ENCODE measurements around the gene OR51B5. TPM values are rescaled to one million over a fixed set of nuclear protein-coding genes. Genes with fewer than 3 reads are reported as not detected.

OR51B5 gene
- total and polyA plus RNA-seq, 4 donors: 0.17 to 0.23 TPM; not detected in 2

DNA sequence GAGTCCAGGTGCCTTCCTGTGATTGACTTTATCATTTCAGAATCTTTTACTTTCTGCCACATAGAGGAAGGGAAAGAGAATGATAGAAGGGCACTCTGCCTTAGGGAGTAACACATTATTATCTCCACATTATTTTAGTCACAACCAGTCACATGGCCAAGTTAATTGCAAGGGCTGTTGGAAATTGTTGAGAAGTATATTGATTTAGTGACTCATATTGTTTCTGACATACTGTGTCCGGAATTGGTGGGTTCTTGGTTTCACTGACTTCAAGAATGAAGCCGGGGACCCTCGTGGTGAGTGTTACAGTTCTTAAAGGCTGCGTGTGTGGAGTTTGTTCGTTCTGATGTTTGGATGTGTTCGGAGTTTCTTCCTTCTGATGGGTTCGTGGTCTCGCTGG is 50.3 kb downstream of the OR51B5 start:
- TF ChIP-seq, protein P1, sequence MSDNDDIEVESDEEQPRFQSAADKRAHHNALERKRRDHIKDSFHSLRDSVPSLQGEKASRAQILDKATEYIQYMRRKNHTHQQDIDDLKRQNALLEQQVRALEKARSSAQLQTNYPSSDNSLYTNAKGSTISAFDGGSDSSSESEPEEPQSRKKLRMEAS (IDR thresholded peaks at IDR 0.05): no peak
- no peak for TF ChIP-seq ZBTB33 (IDR thresholded peaks at IDR 0.05)
- TF ChIP-seq RXRA (IDR thresholded peaks at IDR 0.05): no peak
- TF ChIP-seq RAD21 (IDR thresholded peaks at IDR 0.05): no peak
- no peak for TF ChIP-seq FOXA2 (IDR thresholded peaks at IDR 0.05)
- TF ChIP-seq GABPA (IDR thresholded peaks at IDR 0.05 in 1 of 2, conservative IDR thresholded peaks at IDR 0.05 in 1 of 2): no peak
- TF ChIP-seq ATF3 (IDR thresholded peaks at IDR 0.05): no peak
- WGBS: 90% methylated on average over 8 of the region's 8 CpGs
- DNase-seq (ENCODE audit: low spot score): no peak

More for the DNA sequence above, 50.3 kb downstream of the OR51B5 start:
- Histone ChIP-seq H3K4me1 (ENCODE audit: control insufficient read depth in 4 of 4, insufficient read depth in 4 of 4, low read length in 3 of 4) (no peaks in the 10 kb centered on the region), H3K27ac (ENCODE audit: low read depth in 1 of 2, low read length in 2 of 2) (no peak overlapping the region), H3K9me3 (ENCODE audit: control insufficient read depth in 4 of 4, low read length in 3 of 4) (no peaks in the 10 kb centered on the region), H3K36me3 (ENCODE audit: control insufficient read depth in 4 of 4, insufficient read depth in 3 of 4, low read depth in 1 of 4, low read length in 3 of 4) (no peaks in the 10 kb centered on the region), H3K4me3 (ENCODE audit: low read depth in 1 of 3, low read length in 3 of 3) (no peak overlapping the region), H3K9ac (ENCODE audit: low read depth in 1 of 2, low read length in 2 of 2) (no peak overlapping the region), H3K27me3 (ENCODE audit: control insufficient read depth in 4 of 4, insufficient read depth in 4 of 4, low read length in 3 of 4) (no peaks in the 10 kb centered on the region)

Small RNAs within 50 kb of the gene (small RNA-seq; reads per million reads assigned to genes)
- not detected for gene AC104389.3

Other genes with a start within 250 kb of the OR51B5 start
- gene OR52A5, start 205.2 kb downstream of the OR51B5 start, total RNA-seq: not detected
- not detected for gene OR52A5, start 205.2 kb downstream of the OR51B5 start, polyA plus RNA-seq
- gene OR52A1, start 188.8 kb downstream of the OR51B5 start, total RNA-seq: not detected
- gene OR52A1, start 188.8 kb downstream of the OR51B5 start, polyA plus RNA-seq: not detected
- not detected for gene OR51V1, start 142.8 kb downstream of the OR51B5 start, total RNA-seq
- gene OR51V1, start 142.8 kb downstream of the OR51B5 start, polyA plus RNA-seq: not detected
- 1,000 to 10,000 TPM in 1 of 2 donors, 1 to 10 TPM in 1; 5.7 to 3,950 TPM for gene HBB, start 116.5 kb downstream of the OR51B5 start, total RNA-seq
- gene HBB, start 116.5 kb downstream of the OR51B5 start, polyA plus RNA-seq: 10 to 100 TPM; 13.6 to 86.8 TPM
- gene HBD, start 109.0 kb downstream of the OR51B5 start, total RNA-seq: 1 to 10 TPM in 1 of 2 donors, not detected in 1; 6.0 TPM
- under 1 TPM in 1 of 2 donors, not detected in 1; 0.72 TPM for gene HBD, start 109.0 kb downstream of the OR51B5 start, polyA plus RNA-seq
- gene HBG1, start 93.7 kb downstream of the OR51B5 start, total RNA-seq: 10 to 100 TPM in 1 of 2 donors, not detected in 1; 75.1 TPM
- gene HBG1, start 93.7 kb downstream of the OR51B5 start, polyA plus RNA-seq: not detected
- gene HBG2, start 88.7 kb downstream of the OR51B5 start, total RNA-seq: over 10,000 TPM in 1 of 2 donors, not detected in 1; 55,632 TPM
- gene HBG2, start 88.7 kb downstream of the OR51B5 start, polyA plus RNA-seq: under 1 TPM in 1 of 2 donors, not detected in 1; 0.71 TPM
- 10 to 100 TPM in 1 of 2 donors, not detected in 1; 82.7 TPM for gene HBE1, start 73.6 kb downstream of the OR51B5 start, total RNA-seq
- gene HBE1, start 73.6 kb downstream of the OR51B5 start, polyA plus RNA-seq: not detected
- not detected for gene OR51B4, start 41.6 kb downstream of the OR51B5 start, total RNA-seq
- gene OR51B4, start 41.6 kb downstream of the OR51B5 start, polyA plus RNA-seq: not detected
- gene OR51B2, start 19.2 kb downstream of the OR51B5 start, total RNA-seq: under 1 TPM; 0.17 to 0.37 TPM
- gene OR51B2, start 19.2 kb downstream of the OR51B5 start, polyA plus RNA-seq: not detected
- gene OR51B6, start 8.0 kb upstream of the OR51B5 start, total RNA-seq: not detected
- gene OR51B6, start 8.0 kb upstream of the OR51B5 start, polyA plus RNA-seq: not detected
- gene OR51M1, start 40.3 kb upstream of the OR51B5 start, total RNA-seq: not detected
- not detected for gene OR51M1, start 40.3 kb upstream of the OR51B5 start, polyA plus RNA-seq
- not detected for gene OR51Q1, start 78.6 kb upstream of the OR51B5 start, total RNA-seq
- not detected for gene OR51Q1, start 78.6 kb upstream of the OR51B5 start, polyA plus RNA-seq
- under 1 TPM; 0.23 to 0.33 TPM for gene OR51I1, start 98.0 kb upstream of the OR51B5 start, total RNA-seq
- gene OR51I1, start 98.0 kb upstream of the OR51B5 start, polyA plus RNA-seq: not detected
- not detected for gene OR51I2, start 105.8 kb upstream of the OR51B5 start, total RNA-seq
- gene OR51I2, start 105.8 kb upstream of the OR51B5 start, polyA plus RNA-seq: not detected
- not detected for gene OR52D1, start 145.2 kb upstream of the OR51B5 start, total RNA-seq
- gene OR52D1, start 145.2 kb upstream of the OR51B5 start, polyA plus RNA-seq: not detected
- gene UBQLN3, start 166.4 kb upstream of the OR51B5 start, total RNA-seq: under 1 TPM; 0.09 to 0.33 TPM
- not detected for gene UBQLN3, start 166.4 kb upstream of the OR51B5 start, polyA plus RNA-seq
- under 1 TPM; 0.05 to 0.25 TPM for gene UBQLNL, start 173.2 kb upstream of the OR51B5 start, total RNA-seq
- gene UBQLNL, start 173.2 kb upstream of the OR51B5 start, polyA plus RNA-seq: under 1 TPM; 0.03 to 0.08 TPM
- under 1 TPM; 0.14 to 0.33 TPM for gene OR52H1, start 205.0 kb upstream of the OR51B5 start, total RNA-seq
- gene OR52H1, start 205.0 kb upstream of the OR51B5 start, polyA plus RNA-seq: not detected
- not detected for gene OR52B6, start 237.4 kb upstream of the OR51B5 start, total RNA-seq
- not detected for gene OR52B6, start 237.4 kb upstream of the OR51B5 start, polyA plus RNA-seq